NCI-H69 (cell line): ENCODE measurements around the gene CD9.
A peak's percentile ranks its signal among the peaks of the same experiment; 100 is the strongest.
"Not testable (repeated sequence)": the region's sequence is repeated elsewhere in the genome, so short reads cannot be mapped to it uniquely, and the experiment has no call there.

Experiments used
- DNase-seq: peaks from one replicate; lab custom pipeline; 2025; lab: John Stamatoyannopoulos, UW

Gene CD9

GRCh38 chr12:6199531-6200255 lies 507 bp upstream of the CD9 start:
- peak; percentile 87 for DNase-seq

GRCh38 chr12:6201213-6201608 lies 1.0 kb downstream of the CD9 start:
- DNase-seq, result peak; percentile 45

- DNase-seq, result no peak
Measured at GRCh38 chr12:6201826-6202225, 1.6 kb downstream of the CD9 start.

GRCh38 chr12:6202304-6202703 lies 2.1 kb downstream of the CD9 start:
- no peak for DNase-seq

- DNase-seq, result no peak
Measured at GRCh38 chr12:6202846-6203245, 2.6 kb downstream of the CD9 start.

- DNase-seq, result no peak
Measured at GRCh38 chr12:6203601-6204000, 3.4 kb downstream of the CD9 start.

GRCh38 chr12:6204533-6205143 lies 4.4 kb downstream of the CD9 start:
- DNase-seq, result no peak

- DNase-seq, result no peak
Measured at GRCh38 chr12:6205144-6205539, 4.9 kb downstream of the CD9 start.

- no peak for DNase-seq
Measured at GRCh38 chr12:6205761-6206160, 5.6 kb downstream of the CD9 start.

GRCh38 chr12:6206327-6206726 lies 6.1 kb downstream of the CD9 start:
- DNase-seq, result no peak

GRCh38 chr12:6207259-6207925 lies 7.2 kb downstream of the CD9 start:
- no peak for DNase-seq

GRCh38 chr12:6208130-6208529 lies 7.9 kb downstream of the CD9 start:
- no peak for DNase-seq

- DNase-seq, result not testable (repeated sequence)
Measured at GRCh38 chr12:6209428-6209827, 9.2 kb downstream of the CD9 start.

- no peak for DNase-seq
Measured at GRCh38 chr12:6211421-6211869, 11.2 kb downstream of the CD9 start.

GRCh38 chr12:6212086-6212485 lies 11.9 kb downstream of the CD9 start:
- DNase-seq, result no peak

GRCh38 chr12:6213969-6214368 lies 13.8 kb downstream of the CD9 start:
- no peak for DNase-seq

- DNase-seq, result no peak
Measured at GRCh38 chr12:6214633-6215032, 14.4 kb downstream of the CD9 start.

GRCh38 chr12:6215120-6215807 lies 15.1 kb downstream of the CD9 start:
- DNase-seq, result peak; percentile 58

- DNase-seq, result peak; percentile 15
Measured at GRCh38 chr12:6215932-6216494, 15.8 kb downstream of the CD9 start.

- no peak for DNase-seq
Measured at GRCh38 chr12:6216581-6216980, 16.4 kb downstream of the CD9 start.

GRCh38 chr12:6218347-6218925 lies 18.2 kb downstream of the CD9 start:
- no peak for DNase-seq

- no peak for DNase-seq
Measured at GRCh38 chr12:6219980-6220379, 19.8 kb downstream of the CD9 start.
